ENCODE results near the gene AGTRAP.

AGTRAP gene

GRCh38 chr1:11735854-11736745, at the start of gene AGTRAP (continued):
- TF ChIP-seq ZNF148 (tag by site-specific recombination; IDR thresholded peaks at IDR 0.05; ENCODE audit: borderline replicate concordance) (no peak), PRDM1 (tag by site-specific recombination; IDR thresholded peaks at IDR 0.05) (no peak), KLF16 (tag by site-specific recombination; IDR thresholded peaks at IDR 0.05) (peak; percentile 86), ZNF366 (tag by site-specific recombination; conservative IDR thresholded peaks at IDR 0.05) (peak; percentile 99), KLF10 (tag by site-specific recombination; IDR thresholded peaks at IDR 0.05) (no peak), ZNF76 (tag by site-specific recombination; IDR thresholded peaks at IDR 0.05; ENCODE audit: borderline replicate concordance, low read depth) (peak; percentile 95), ZNF548 (tag by site-specific recombination; IDR thresholded peaks at IDR 0.05) (no peak), SCRT1 (tag by site-specific recombination; IDR thresholded peaks at IDR 0.05; ENCODE audit: borderline replicate concordance) (no peak), ZNF626 (tag by site-specific recombination; IDR thresholded peaks at IDR 0.05) (no peak), SP3 (tag by site-specific recombination; IDR thresholded peaks at IDR 0.05) (peak; percentile 92), ZNF785 (tag by site-specific recombination; IDR thresholded peaks at IDR 0.05) (no peak), ZNF529 (tag by site-specific recombination; IDR thresholded peaks at IDR 0.05; ENCODE audit: insufficient replicate concordance) (no peak), ZNF2 (tag by site-specific recombination; IDR thresholded peaks at IDR 0.05) (no peak; the same call in none of the 2 replicates), ZNF48 (tag by site-specific recombination; IDR thresholded peaks at IDR 0.05) (no peak), ZFP41 (tag by site-specific recombination; IDR thresholded peaks at IDR 0.05; ENCODE audit: borderline replicate concordance) (no peak), ZNF404 (tag by site-specific recombination; IDR thresholded peaks at IDR 0.05) (no peak), HIC1 (tag by site-specific recombination; IDR thresholded peaks at IDR 0.05) (peak; percentile 84; the same call in 1 of the 2 replicates), ZNF174 (tag by site-specific recombination; IDR thresholded peaks at IDR 0.05) (no peak), BCL11B (tag by site-specific recombination; IDR thresholded peaks at IDR 0.05; ENCODE audit: low read depth) (no peak), ZNF571 (tag by site-specific recombination; IDR thresholded peaks at IDR 0.05) (no peak), ZNF155 (tag by site-specific recombination; IDR thresholded peaks at IDR 0.05) (no peak), ZNF23 (tag by site-specific recombination; IDR thresholded peaks at IDR 0.05; ENCODE audit: borderline replicate concordance) (no peak)
- TF ChIP-seq, protein P1, sequence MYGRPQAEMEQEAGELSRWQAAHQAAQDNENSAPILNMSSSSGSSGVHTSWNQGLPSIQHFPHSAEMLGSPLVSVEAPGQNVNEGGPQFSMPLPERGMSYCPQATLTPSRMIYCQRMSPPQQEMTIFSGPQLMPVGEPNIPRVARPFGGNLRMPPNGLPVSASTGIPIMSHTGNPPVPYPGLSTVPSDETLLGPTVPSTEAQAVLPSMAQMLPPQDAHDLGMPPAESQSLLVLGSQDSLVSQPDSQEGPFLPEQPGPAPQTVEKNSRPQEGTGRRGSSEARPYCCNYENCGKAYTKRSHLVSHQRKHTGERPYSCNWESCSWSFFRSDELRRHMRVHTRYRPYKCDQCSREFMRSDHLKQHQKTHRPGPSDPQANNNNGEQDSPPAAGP (tag by site-specific recombination; IDR thresholded peaks at IDR 0.05), result peak; percentile 75; the same call in 1 of the 2 replicates
- TF ChIP-seq, protein P2, sequence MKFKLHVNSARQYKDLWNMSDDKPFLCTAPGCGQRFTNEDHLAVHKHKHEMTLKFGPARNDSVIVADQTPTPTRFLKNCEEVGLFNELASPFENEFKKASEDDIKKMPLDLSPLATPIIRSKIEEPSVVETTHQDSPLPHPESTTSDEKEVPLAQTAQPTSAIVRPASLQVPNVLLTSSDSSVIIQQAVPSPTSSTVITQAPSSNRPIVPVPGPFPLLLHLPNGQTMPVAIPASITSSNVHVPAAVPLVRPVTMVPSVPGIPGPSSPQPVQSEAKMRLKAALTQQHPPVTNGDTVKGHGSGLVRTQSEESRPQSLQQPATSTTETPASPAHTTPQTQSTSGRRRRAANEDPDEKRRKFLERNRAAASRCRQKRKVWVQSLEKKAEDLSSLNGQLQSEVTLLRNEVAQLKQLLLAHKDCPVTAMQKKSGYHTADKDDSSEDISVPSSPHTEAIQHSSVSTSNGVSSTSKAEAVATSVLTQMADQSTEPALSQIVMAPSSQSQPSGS (tag by site-specific recombination; IDR thresholded peaks at IDR 0.05; ENCODE audit: low read depth), result no peak
- TF ChIP-seq, protein P3, sequence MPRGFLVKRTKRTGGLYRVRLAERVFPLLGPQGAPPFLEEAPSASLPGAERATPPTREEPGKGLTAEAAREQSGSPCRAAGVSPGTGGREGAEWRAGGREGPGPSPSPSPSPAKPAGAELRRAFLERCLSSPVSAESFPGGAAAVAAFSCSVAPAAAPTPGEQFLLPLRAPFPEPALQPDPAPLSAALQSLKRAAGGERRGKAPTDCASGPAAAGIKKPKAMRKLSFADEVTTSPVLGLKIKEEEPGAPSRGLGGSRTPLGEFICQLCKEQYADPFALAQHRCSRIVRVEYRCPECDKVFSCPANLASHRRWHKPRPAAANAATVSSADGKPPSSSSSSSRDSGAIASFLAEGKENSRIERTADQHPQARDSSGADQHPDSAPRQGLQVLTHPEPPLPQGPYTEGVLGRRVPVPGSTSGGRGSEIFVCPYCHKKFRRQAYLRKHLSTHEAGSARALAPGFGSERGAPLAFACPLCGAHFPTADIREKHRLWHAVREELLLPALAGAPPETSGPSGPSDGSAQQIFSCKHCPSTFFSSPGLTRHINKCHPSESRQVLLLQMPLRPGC (tag by site-specific recombination; IDR thresholded peaks at IDR 0.05), result no peak; the same call in 1 of the 2 replicates
- TF ChIP-seq, protein P4, sequence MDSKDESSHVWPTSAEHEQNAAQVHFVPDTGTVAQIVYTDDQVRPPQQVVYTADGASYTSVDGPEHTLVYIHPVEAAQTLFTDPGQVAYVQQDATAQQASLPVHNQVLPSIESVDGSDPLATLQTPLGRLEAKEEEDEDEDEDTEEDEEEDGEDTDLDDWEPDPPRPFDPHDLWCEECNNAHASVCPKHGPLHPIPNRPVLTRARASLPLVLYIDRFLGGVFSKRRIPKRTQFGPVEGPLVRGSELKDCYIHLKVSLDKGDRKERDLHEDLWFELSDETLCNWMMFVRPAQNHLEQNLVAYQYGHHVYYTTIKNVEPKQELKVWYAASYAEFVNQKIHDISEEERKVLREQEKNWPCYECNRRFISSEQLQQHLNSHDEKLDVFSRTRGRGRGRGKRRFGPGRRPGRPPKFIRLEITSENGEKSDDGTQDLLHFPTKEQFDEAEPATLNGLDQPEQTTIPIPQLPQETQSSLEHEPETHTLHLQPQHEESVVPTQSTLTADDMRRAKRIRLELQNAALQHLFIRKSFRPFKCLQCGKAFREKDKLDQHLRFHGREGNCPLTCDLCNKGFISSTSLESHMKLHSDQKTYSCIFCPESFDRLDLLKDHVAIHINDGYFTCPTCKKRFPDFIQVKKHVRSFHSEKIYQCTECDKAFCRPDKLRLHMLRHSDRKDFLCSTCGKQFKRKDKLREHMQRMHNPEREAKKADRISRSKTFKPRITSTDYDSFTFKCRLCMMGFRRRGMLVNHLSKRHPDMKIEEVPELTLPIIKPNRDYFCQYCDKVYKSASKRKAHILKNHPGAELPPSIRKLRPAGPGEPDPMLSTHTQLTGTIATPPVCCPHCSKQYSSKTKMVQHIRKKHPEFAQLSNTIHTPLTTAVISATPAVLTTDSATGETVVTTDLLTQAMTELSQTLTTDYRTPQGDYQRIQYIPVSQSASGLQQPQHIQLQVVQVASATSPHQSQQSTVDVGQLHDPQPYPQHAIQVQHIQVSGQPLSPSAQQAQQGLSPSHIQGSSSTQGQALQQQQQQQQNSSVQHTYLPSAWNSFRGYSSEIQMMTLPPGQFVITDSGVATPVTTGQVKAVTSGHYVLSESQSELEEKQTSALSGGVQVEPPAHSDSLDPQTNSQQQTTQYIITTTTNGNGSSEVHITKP (tag by site-specific recombination; IDR thresholded peaks at IDR 0.05), result peak; percentile 97
